HCT116 (cell line): ENCODE results near the gene TVP23A.
"Not testable (repeated sequence)": the region's sequence is repeated elsewhere in the genome, so short reads cannot be mapped to it uniquely, and the experiment has no call there.

ENCODE experiments used
- ATF3 ChIP-seq: IDR thresholded peaks from 2 replicates; pipeline ENCODE4 v1.6.1; 2012
- CTCF ChIP-seq, 3 experiments: fragments of 200-600 bp in 1 of 3; sonication (generic) in 1 of 3; IDR thresholded peaks in 2 of 3; conservative IDR thresholded peaks in 1 of 3; 2 replicates each; pipeline ENCODE4 v1.5.1; 2012 to 2017; ENCODE audit warnings: low read depth in 2 of 3, low read length in 2 of 3, antibody characterized with exemption in 1 of 3, borderline replicate concordance in 1 of 3, control low read depth in 1 of 3, mild to moderate bottlenecking in 1 of 3, mixed read lengths in 1 of 3, mixed run types in 1 of 3, moderate library complexity in 1 of 3; ENCODE audit not compliant: insufficient read depth in 1 of 3
- JUND ChIP-seq: IDR thresholded peaks from 2 replicates; pipeline ENCODE4 v1.6.1; 2012
- POLR2A ChIP-seq: IDR thresholded peaks from 2 replicates; pipeline ENCODE4 v1.7.0; 2011; ENCODE audit warnings: borderline replicate concordance; ENCODE audit not compliant: insufficient read depth, insufficient read length; ENCODE audit errors: extremely low read depth
- POLR2AphosphoS5 ChIP-seq: IDR thresholded peaks from 2 replicates; pipeline ENCODE4 v1.6.1; 2011; ENCODE audit warnings: mild to moderate bottlenecking, low read depth, low read length, moderate library complexity
- RAD21 ChIP-seq: IDR thresholded peaks from 2 replicates; pipeline ENCODE4 v1.6.1; 2012; ENCODE audit warnings: low read depth, mild to moderate bottlenecking
- SP1 ChIP-seq: IDR thresholded peaks from 2 replicates; pipeline ENCODE4 v1.6.1; 2012; ENCODE audit warnings: low read depth
- SRF ChIP-seq: IDR thresholded peaks from 2 replicates; pipeline ENCODE4 v1.6.1; 2012; ENCODE audit warnings: low read depth

DNA sequence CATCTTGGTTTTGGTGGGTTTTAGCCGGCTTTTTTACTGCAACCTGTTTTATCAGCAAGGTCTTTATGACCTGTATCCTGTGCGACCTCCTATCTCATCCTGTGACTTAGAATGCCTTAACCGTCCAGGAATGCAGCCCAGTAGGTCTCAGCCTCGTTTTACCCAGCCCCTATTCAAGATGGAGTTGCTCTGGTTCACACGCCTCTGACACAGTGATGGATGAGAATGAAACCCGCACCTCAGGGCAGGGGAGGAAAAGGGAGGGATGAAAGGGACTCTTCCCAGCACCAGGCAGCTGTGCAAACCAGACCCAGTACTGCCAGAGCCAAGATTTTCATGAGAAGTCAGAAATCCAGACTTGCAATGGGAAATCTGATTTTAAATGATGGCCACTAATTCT lies 41.7 kb downstream of the TVP23A start:
- TF ChIP-seq ATF3; POLR2AphosphoS5; CTCF (IDR thresholded peaks at IDR 0.05 in 2 of 3, conservative IDR thresholded peaks at IDR 0.05 in 1 of 3; ENCODE audit: borderline replicate concordance in 1 of 3, insufficient read depth in 1 of 3, low read depth in 2 of 3, low read length in 2 of 3); POLR2A; RAD21; JUND; SRF; SP1: not testable (repeated sequence)
